ENCODE results near the gene NUP35.
A peak's percentile ranks its signal among the peaks of the same experiment; 100 is the strongest.

The NUP35 gene

GRCh38 chr2:183124222-183124956 lies at the start of gene NUP35:
NUP35 (plus strand) TSS chr2:183124443; CDS start chr2:183124458, 15 bp downstream.
- DNase-seq, result peak; percentile 89

- DNase-seq, result no peak
Observed at GRCh38 chr2:183078163-183078463, 46.1 kb upstream of the NUP35 start.

DNA sequence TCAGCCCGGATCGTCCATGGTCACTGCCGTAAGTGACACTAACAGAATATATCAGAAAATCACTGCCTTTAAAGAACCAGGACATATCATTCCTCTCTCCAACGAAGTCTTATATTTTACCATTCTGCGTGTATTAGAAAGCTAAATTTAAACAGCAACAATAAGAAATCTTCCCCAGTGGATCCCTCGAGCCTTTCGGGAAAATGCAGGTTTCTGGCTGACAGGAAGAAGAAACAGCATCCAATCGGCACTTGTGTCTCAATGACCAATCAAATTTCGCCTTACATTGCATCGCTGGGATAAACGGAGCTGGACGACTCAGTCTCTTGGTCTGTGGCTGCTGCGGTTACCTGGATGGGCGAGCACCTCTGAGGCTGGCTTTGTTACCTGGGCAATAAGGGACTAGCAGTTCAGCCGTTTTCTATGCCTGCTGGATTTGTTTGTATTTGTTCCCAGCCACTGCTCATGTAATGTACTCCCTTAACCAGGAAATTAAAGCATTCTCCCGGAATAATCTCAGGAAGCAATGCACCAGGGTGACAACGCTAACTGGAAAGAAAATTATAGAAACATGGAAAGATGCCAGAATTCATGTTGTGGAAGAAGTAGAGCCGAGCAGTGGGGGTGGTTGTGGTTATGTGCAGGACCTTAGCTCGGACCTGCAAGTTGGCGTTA lies 45.6 kb upstream of the NUP35 start, which contains the start of gene DUSP19:
Gene DUSP19, plus strand, starts transcription at position 284 of the 675 bp plus-strand sequence. Its CDS starts 187 bp downstream, at position 471.
- DNase-seq, result peak; percentile 90

DNA sequence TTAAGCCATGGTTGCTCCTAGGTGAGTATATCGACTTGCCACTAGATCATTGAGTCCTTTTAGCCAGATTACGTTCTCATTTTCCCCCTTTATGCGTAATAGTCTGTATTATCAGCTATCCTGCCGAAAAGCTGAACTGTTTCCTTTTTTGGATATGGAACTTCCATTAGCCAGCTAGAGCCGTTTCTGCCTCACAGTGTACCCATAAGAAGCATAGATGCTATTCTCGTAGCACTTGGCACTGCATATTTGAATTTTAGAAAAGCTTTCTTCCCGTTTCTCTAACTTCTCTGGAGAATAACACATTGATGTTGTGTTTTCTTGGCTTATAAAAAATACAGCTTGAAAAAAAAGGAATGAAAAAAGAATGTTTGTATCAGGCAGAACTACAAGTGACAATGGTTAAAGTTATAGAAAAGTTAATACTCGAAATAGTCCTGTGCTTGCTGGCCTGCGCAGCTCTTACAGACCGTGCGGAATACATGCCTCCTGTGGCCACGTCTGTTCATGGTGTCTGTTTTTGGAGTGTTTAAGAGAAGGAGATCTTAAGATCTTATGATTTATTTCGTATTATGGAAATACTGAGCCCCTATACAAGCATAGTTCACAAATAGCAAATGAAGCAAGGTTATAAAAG lies 45.0 kb upstream of the NUP35 start:
- no peak for DNase-seq

- no peak for DNase-seq
Observed at GRCh38 chr2:183081911-183082310, 42.3 kb upstream of the NUP35 start.

DNA sequence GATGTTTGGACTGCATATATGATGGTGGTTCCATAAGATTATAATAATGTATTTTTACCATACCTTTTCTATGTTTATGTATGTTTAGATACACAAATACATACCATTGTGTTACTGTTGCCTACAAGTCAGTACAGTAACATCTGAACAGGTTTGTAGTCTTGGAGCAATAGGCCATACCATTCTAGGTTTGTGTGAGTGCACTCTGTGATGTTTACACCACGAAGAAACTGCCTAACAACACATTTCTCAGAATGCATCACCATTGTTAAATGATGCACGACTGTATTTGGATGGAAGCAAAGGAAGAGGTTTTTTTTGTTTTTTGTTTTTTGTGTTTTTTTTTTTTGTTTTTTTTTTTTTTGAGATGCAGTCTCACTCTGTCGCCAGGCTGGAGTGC lies 36.2 kb upstream of the NUP35 start:
- DNase-seq, result no peak

GRCh38 chr2:183089192-183089851 lies 34.9 kb upstream of the NUP35 start:
- no peak for DNase-seq

DNA sequence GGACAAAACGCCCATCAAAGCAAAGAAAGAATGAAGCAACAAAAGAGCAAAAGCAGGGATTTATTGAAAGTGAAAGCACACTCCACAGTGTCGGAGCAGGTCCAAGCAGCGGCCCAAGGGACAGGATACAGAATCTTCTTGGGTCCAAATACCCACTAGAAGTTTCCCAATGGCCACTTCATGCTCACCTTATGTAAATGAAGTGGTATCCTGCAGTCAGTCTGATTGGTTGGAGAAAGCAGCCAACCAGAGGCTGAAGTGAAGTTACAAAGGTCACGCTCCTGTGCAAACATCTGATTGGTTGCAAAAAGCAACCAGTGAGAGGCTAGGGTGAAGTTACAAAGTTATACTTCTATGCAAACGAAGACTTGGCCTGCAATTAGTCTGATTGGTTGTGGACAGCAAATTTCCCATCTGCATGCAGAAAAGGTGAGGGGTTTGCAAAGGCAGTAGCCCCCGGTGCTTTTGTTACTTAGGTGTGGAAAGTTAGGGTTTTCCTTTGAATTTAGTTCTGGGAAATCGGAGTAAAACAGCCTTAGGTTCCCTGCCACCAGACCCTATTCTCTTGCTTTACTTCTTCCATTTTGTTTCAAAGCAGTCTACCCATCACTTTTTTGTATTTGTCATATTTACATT lies 32.8 kb upstream of the NUP35 start:
- DNase-seq, result no peak

DNA sequence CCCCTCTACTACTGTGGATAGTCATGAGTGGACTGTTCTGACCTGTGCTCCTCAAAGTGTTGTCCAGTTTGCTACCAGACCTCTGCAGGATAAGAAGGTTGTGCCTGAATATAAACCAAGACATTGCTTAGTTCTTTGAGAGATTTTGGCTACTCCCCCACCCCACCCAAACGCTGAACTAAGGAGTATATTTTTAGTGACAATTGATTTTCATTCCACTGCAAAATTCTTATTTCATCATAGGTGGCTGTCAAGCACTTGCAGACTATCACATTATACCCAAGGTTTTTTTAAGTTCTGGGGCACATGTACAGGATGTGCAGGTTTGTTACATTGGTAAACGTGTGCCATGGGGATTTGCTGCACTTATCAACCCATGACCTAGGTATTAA lies 32.3 kb upstream of the NUP35 start:
- DNase-seq, result no peak

DNA sequence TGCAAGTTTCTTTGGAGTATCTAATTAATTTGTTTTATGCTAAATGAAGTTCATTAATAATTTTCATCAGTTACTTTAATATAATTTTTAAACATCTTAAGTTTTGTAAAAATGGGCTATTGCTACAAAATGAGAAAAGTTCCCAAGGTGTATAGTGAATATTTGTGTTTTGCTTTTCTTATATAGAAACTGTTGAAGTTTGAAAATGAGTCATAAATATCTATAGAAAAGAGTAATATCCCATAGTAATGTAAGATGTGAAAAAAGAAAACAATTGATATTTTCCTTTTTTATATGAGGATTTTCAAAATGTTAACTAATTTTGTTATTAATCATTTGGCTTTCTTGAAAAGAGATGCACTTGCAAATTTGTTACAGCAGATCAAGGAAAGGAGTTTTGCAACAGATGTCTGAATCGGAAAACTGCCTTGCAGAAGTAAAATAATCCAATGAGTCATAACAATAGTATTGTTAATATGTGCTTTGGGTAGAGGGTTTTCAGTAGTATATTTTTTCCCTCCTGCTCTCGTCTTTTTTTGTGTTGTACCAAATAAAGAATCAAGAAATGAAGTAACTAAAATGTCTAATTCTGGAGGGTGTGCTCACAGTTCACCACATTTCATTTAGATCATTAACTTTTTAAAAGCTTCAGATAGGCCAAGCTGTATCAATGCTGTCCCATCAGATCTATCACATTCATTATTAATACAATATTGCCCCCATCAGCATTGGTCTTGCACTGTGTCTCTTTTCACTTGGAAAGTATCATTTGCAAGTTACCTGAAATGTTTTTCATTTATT lies 30.2 kb upstream of the NUP35 start:
- peak; percentile 3 for DNase-seq

- no peak for DNase-seq
Observed at GRCh38 chr2:183105402-183106134, 18.7 kb upstream of the NUP35 start.

GRCh38 chr2:183112577-183112976 lies 11.7 kb upstream of the NUP35 start:
- DNase-seq, result no peak

DNA sequence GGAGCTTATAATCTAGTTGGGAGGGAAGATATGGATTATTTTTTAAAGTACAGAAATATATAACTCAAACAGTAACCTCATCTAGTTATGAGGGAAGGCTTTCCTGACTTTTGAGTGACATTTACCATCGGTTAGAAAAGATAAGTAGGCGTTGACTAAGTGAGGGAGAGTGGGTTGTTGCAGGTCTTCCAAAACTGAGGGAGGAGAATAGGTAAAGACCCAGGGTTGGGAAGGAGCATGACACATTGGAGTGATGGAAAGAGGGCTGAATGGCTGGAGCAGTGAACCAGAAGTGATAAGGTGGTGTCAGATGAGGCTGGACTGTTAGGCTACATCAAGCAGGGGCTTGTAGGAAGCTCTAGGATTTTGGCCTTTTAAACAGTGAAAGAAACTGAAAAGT lies 10.6 kb upstream of the NUP35 start:
- DNase-seq, result no peak

DNA sequence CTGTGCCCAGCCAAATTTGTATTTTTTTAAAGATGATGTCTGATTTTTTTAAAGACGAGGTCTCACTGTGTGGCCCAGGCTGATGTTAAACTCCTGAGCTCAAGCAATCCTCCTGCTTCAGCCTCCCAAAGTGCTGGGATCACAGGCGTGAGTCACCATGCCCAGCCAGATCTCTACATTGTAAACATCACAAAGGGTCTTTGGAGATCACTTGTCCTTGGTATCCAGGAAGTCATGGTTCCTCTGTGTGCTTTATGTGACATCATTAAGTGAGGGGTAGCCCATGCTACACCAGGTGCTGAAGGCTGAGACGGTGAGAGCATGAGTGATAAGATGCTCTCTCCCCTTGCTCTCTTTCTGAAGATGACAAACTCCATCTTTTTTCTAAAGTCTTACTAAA lies 7.0 kb upstream of the NUP35 start:
- DNase-seq, result no peak

GRCh38 chr2:183123117-183123958 lies 905 bp upstream of the NUP35 start:
- no peak for DNase-seq

- no peak for DNase-seq
Observed at GRCh38 chr2:183123959-183124221, 353 bp upstream of the NUP35 start.

- DNase-seq, result no peak
Observed at GRCh38 chr2:183124957-183125255, 663 bp downstream of the NUP35 start.

GRCh38 chr2:183125659-183126341 lies 1.6 kb downstream of the NUP35 start:
- DNase-seq, result no peak

DNA sequence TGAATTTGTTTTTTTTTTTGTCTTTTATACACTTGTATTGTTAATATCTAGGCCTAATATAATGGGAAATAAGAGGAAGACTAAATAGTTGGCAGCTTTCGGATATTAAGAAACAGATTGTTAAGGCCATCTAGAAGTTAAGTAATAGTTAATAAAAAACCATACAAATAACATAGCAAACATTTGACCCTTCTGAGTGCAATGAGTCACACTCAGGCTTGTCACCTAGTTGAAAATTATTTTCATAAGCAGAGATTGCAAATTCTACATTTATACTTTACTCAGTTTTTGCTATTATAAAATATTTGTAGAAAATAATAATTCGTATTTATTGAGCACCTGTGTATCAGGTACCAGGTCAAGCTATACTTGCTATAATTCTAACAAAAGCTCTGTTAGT lies 2.4 kb downstream of the NUP35 start:
- DNase-seq, result no peak

- DNase-seq, result no peak
Observed at GRCh38 chr2:183134016-183134415, 9.8 kb downstream of the NUP35 start.

DNA sequence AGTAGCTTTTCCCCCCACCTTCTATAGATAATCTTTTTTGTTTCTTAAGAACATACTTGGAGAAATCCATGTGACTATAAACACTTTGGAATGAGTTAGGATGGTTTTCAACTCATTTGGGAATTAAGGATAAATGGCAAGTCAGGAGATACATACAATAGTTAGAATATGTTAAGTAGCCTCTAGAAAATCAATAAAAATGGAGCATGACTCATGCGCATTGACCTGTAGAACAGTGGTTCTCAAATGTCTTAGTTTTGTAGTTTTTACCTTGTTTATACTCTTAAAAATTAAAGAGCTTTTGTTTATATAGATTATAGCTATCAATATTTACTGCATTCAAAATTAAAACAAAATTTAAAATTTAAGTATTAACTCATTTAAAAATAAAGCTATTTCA lies 24.7 kb downstream of the NUP35 start:
- DNase-seq, result no peak
